Measurements from ENCODE around the gene KLK7. TPM values are rescaled to one million over a fixed set of nuclear protein-coding genes. Genes with fewer than 3 reads are reported as not detected.

KLK7 gene
- total RNA-seq, 1 experiment from 2014 or later: 3.6 TPM

DNA sequence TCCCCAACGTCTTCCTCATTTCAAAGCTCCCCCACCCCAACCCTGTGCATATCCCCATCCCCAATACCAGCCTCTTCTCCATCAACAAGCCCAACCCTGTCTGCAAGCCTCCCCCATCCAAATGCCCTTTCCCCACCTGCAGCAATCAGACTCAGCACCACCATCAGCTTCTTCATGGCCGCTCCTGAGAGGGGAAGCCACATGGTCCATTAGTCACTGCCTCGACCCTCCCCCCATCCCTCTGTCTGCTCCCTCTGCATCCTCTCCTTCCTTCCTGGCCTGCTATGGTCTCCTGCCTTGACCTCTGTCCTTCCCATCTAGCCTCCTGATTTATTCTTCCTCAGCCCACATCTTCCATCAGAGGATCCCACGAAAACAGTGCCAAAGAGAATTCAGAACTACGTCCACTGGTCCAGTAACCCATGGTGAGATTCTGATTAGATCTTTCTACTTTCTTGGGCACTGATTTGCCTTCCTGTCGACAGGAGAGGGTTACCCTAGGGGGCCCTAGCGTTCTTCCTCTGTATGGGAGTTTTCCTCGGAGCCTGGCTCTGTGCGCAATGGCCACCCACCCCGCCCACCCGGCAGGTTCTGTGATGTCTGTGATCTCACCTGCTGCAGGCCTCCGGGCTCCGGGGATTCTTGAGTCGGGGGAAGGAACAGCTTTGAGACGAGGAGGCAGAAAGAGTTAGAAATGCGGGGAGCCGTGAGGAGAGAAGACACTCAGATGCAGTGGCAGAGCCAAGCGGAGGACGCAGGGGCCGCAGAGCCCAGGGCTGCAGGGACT, 15.6 kb downstream of the KLK7 start:
- TF ChIP-seq, protein P1, sequence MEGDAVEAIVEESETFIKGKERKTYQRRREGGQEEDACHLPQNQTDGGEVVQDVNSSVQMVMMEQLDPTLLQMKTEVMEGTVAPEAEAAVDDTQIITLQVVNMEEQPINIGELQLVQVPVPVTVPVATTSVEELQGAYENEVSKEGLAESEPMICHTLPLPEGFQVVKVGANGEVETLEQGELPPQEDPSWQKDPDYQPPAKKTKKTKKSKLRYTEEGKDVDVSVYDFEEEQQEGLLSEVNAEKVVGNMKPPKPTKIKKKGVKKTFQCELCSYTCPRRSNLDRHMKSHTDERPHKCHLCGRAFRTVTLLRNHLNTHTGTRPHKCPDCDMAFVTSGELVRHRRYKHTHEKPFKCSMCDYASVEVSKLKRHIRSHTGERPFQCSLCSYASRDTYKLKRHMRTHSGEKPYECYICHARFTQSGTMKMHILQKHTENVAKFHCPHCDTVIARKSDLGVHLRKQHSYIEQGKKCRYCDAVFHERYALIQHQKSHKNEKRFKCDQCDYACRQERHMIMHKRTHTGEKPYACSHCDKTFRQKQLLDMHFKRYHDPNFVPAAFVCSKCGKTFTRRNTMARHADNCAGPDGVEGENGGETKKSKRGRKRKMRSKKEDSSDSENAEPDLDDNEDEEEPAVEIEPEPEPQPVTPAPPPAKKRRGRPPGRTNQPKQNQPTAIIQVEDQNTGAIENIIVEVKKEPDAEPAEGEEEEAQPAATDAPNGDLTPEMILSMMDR (conservative IDR thresholded peaks at IDR 0.05; ENCODE audit: low read depth, low read length): no peak
- TF ChIP-seq EZH2 (IDR thresholded peaks at IDR 0.05; ENCODE audit: low read length, unreplicated experiment): no peak
- no peak for TF ChIP-seq EZH2phosphoT487 (IDR thresholded peaks at IDR 0.05; ENCODE audit: borderline replicate concordance, low read length)
- Histone ChIP-seq H3F3A (ENCODE audit: low read length, unreplicated experiment) (no peaks in the 10 kb centered on the region), H3K9me2 (replicated peaks; ENCODE audit: low read length) (no peaks in the 10 kb centered on the region), H3K4me3 (ENCODE audit: low read length) (peak overlapping the region; percentile 9; the same call in 1 of the 2 replicates), H4K20me1 (ENCODE audit: low read length) (no peaks in the 10 kb centered on the region), H2AFZ (ENCODE audit: low read length) (no peak overlapping the region), H3K27ac (ENCODE audit: low read length) (peak overlapping the region; percentile 70), H3K27me3 (ENCODE audit: low read length) (no peaks in the 10 kb centered on the region), H3K4me2 (ENCODE audit: low read length) (peak overlapping the region; percentile 71), H3K9me3 (ENCODE audit: low read length) (no peaks in the 10 kb centered on the region), H3K9ac (ENCODE audit: low read length) (no peak overlapping the region), H3K36me3 (ENCODE audit: low read depth, low read length) (0 out of 2 replicates have a peak, but pooled peaks cover under 1% of the 10 kb centered on the region), H3K79me2 (ENCODE audit: low read length) (peaks cover 5% of the 10 kb centered on the region; the same call in 1 of the 2 replicates), H3K4me1 (ENCODE audit: insufficient read depth, low read length) (peaks cover 68% of the 10 kb centered on the region)
- BruUV-seq (replicated peaks): no TSS peak
- POLR2A ChIA-PET (ENCODE audit: unreplicated experiment): no interaction called here
- DNase-seq: peak; percentile 25
- no peak for ATAC-seq
- intact Hi-C loops (cut with micrococcal nuclease): no loop called here
- CTCF ChIA-PET: no interaction called here

DNA sequence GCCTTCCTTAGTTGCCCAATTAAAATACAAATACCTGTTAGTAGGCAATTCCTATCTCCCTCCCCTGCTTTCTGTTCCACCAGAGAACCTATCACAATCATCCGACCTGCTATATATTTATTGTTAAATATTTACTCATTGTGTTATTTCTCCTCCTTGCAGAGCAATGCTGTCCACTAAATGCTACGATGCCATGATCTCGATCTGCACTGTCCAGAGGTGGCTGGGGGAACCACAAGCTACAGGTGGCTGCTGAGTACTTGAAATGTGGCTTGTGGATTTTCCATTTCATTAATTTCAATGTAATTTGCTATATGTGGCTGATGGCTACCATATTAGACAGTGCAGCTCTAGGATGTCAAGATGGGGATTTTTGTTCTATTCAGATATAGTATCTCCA, 19.5 kb downstream of the KLK7 start:
- H4K20me1 ChIP-seq (ENCODE audit: low read length): no peaks in the 10 kb centered on the region
- no peak overlapping the region for H3K9ac ChIP-seq (ENCODE audit: low read length)
- POLR2A ChIA-PET (ENCODE audit: unreplicated experiment): no interaction called here
- no peak overlapping the region for H2AFZ ChIP-seq (ENCODE audit: low read length)
- H3K4me1 ChIP-seq (ENCODE audit: insufficient read depth, low read length): peaks cover 42% of the 10 kb centered on the region
- no TSS peak for BruUV-seq (replicated peaks)
- no peak overlapping the region for H3K4me3 ChIP-seq (ENCODE audit: low read length)
- H3K79me2 ChIP-seq (ENCODE audit: low read length): peaks cover 5% of the 10 kb centered on the region; the same call in 1 of the 2 replicates
- H3K36me3 ChIP-seq (ENCODE audit: low read depth, low read length): peaks cover 10% of the 10 kb centered on the region; the same call in 1 of the 2 replicates
- ATAC-seq: no peak
- CTCF ChIA-PET: no interaction called here
- no peak overlapping the region for H3K4me2 ChIP-seq (ENCODE audit: low read length)
- H3K9me2 ChIP-seq (replicated peaks; ENCODE audit: low read length): no peaks in the 10 kb centered on the region
- no peaks in the 10 kb centered on the region for H3F3A ChIP-seq (ENCODE audit: low read length, unreplicated experiment)
- H3K27ac ChIP-seq (ENCODE audit: low read length): no peak overlapping the region
- no peaks in the 10 kb centered on the region for H3K9me3 ChIP-seq (ENCODE audit: low read length)
- DNase-seq: no peak
- TF ChIP-seq EZH2phosphoT487 (IDR thresholded peaks at IDR 0.05; ENCODE audit: borderline replicate concordance, low read length): no peak
- TF ChIP-seq EZH2 (IDR thresholded peaks at IDR 0.05; ENCODE audit: low read length, unreplicated experiment): no peak
- TF ChIP-seq, protein P1 (conservative IDR thresholded peaks at IDR 0.05; ENCODE audit: low read depth, low read length): no peak
- intact Hi-C loops (cut with micrococcal nuclease): no loop called here
- no peaks in the 10 kb centered on the region for H3K27me3 ChIP-seq (ENCODE audit: low read length)

DNA sequence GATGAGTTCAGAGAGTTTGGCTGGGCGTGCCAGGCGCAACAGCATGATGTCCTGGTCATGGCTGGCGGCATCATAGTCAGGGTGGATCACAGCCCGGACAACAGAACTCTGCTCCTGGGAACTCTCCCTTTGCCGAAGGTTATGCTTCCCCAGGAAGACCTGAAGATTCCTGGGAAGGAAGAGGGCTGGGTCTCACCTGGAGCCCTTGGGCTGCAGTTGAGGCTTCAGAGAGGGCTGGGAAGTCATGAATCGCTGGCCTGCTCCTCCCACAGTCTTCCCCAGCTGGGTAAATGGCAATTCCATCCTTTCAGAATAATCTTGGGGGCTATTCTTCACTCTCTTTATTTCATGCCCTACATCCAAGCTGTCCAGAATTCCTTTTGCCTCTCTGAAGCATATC, 20.3 kb downstream of the KLK7 start:
- TF ChIP-seq, protein P1 (conservative IDR thresholded peaks at IDR 0.05; ENCODE audit: low read depth, low read length): no peak
- no peak for TF ChIP-seq EZH2phosphoT487 (IDR thresholded peaks at IDR 0.05; ENCODE audit: borderline replicate concordance, low read length)
- TF ChIP-seq EZH2 (IDR thresholded peaks at IDR 0.05; ENCODE audit: low read length, unreplicated experiment): no peak
- DNase-seq: no peak
- no peak for ATAC-seq

More for the DNA sequence above, 20.3 kb downstream of the KLK7 start:
- no peak overlapping the region for H2AFZ ChIP-seq (ENCODE audit: low read length)
- peaks cover 33% of the 10 kb centered on the region for H3K4me1 ChIP-seq (ENCODE audit: insufficient read depth, low read length)
- no peaks in the 10 kb centered on the region for H3K27me3 ChIP-seq (ENCODE audit: low read length)
- BruUV-seq (replicated peaks): no TSS peak
- H3K36me3 ChIP-seq (ENCODE audit: low read depth, low read length): peaks cover 10% of the 10 kb centered on the region; the same call in 1 of the 2 replicates
- no peak overlapping the region for H3K4me3 ChIP-seq (ENCODE audit: low read length)
- ChIA-PET CTCF (no interaction called here), POLR2A (ENCODE audit: unreplicated experiment) (no interaction called here)
- H4K20me1 ChIP-seq (ENCODE audit: low read length): no peaks in the 10 kb centered on the region
- H3K9me3 ChIP-seq (ENCODE audit: low read length): no peaks in the 10 kb centered on the region
- intact Hi-C loops (cut with micrococcal nuclease): no loop called here
- no peak overlapping the region for H3K4me2 ChIP-seq (ENCODE audit: low read length)
- H3K79me2 ChIP-seq (ENCODE audit: low read length): peaks cover 5% of the 10 kb centered on the region; the same call in 1 of the 2 replicates
- H3K9ac ChIP-seq (ENCODE audit: low read length): no peak overlapping the region
- H3F3A ChIP-seq (ENCODE audit: low read length, unreplicated experiment): no peaks in the 10 kb centered on the region
- H3K9me2 ChIP-seq (replicated peaks; ENCODE audit: low read length): no peaks in the 10 kb centered on the region
- no peak overlapping the region for H3K27ac ChIP-seq (ENCODE audit: low read length)

All from PC-3 (cell line).